ENCODE data around the gene DLG1.

DLG1 gene

DNA sequence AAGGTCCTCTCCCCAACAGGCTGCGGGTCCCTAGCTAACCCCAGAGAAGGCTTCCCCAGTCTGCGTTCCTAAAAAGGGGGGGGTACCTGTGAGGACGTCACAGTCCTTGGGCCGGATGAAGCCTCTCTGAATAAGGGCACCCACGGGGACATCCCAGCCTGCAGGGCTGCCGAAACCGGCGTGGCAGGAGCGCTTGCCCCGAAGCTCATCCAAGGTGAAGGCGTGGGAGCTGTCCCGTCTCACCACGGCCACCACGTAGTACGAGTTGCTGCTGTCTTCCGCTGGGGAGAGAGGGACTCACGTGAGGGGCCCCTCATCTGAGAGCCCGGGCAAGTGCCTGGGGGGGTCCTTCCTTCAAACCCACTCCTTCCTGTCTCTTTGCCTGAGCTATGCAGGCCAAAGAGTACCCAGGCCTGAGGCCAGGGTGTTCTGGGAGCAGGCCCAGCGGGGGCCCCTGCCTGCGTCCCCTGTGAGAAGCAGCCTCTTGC is 288.8 kb downstream of the DLG1 start:
- Histone ChIP-seq H2AFZ (ENCODE audit: low read length) (no peak overlapping the region), H3K27me3 (replicated peaks; ENCODE audit: insufficient read depth, low read length) (no peaks in the 10 kb centered on the region), H3K27ac (ENCODE audit: low read length) (no peak overlapping the region), H3K9ac (ENCODE audit: low read length) (no peak overlapping the region), H3K9me2 (replicated peaks; ENCODE audit: insufficient read depth, low read length) (no peaks in the 10 kb centered on the region), H4K20me1 (ENCODE audit: insufficient read depth, low read length) (no peaks in the 10 kb centered on the region), H3K4me1 (ENCODE audit: low read length) (peaks cover 5% of the 10 kb centered on the region), H3K9me3 (replicated peaks; ENCODE audit: insufficient read depth, low read length) (no peaks in the 10 kb centered on the region), H3K4me2 (ENCODE audit: low read depth, low read length) (no peak overlapping the region), H3K36me3 (replicated peaks; ENCODE audit: insufficient read depth, low read length) (no peaks in the 10 kb centered on the region), H3F3A (ENCODE audit: insufficient read depth, low read length) (peaks cover 6% of the 10 kb centered on the region), H3K79me2 (ENCODE audit: low read length) (no peaks in the 10 kb centered on the region; the same call in 1 of the 2 replicates), H3K4me3 (ENCODE audit: low read length) (no peak overlapping the region)
- TF ChIP-seq EZH2 (optimal IDR thresholded peaks at IDR 0.05; ENCODE audit: low read depth, low read length) (no peak), EZH2phosphoT487 (IDR thresholded peaks at IDR 0.05; ENCODE audit: low read length) (no peak)
- TF ChIP-seq, protein P1, sequence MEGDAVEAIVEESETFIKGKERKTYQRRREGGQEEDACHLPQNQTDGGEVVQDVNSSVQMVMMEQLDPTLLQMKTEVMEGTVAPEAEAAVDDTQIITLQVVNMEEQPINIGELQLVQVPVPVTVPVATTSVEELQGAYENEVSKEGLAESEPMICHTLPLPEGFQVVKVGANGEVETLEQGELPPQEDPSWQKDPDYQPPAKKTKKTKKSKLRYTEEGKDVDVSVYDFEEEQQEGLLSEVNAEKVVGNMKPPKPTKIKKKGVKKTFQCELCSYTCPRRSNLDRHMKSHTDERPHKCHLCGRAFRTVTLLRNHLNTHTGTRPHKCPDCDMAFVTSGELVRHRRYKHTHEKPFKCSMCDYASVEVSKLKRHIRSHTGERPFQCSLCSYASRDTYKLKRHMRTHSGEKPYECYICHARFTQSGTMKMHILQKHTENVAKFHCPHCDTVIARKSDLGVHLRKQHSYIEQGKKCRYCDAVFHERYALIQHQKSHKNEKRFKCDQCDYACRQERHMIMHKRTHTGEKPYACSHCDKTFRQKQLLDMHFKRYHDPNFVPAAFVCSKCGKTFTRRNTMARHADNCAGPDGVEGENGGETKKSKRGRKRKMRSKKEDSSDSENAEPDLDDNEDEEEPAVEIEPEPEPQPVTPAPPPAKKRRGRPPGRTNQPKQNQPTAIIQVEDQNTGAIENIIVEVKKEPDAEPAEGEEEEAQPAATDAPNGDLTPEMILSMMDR (IDR thresholded peaks at IDR 0.05; ENCODE audit: low read length) = no peak
- no peak for DNase-seq

DNA sequence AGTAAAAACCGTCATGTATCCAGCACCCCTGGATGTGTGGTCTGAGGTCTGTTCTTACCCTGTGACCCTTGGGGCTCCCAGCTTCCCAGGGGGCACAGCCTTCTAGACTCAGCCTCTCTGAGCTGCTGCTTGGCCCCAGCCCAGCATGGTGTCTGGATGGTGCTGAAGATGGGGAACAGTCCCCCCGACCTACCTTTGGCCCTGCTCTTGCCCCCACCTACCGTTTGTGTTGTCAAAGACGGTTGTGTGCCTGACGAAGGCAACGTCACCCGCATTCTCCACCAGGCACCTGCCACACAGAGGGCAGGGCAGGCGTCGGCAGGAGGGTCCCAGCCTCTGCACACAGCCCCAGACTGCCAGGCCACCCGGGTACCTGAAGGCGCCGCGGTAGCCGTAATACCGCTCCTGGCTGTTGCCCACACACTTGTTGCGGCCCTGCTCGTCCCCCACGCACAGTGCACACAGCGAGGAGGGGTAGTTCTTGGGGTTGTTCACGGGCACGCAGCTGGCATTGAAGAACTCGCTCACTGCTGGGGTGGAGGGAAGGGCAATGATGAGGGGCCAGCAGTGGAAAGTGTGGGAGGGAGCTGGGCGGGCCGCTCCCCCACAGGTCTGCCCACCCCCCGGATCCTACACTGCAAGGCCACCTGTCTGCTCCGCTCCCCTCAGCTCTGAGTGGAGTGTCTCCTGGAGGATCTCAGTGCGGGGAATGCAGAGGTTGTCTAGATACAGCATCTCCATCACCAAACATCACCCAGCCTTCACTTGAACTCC is 289.8 kb downstream of the DLG1 start:
- Histone ChIP-seq H3K36me3 (replicated peaks; ENCODE audit: insufficient read depth, low read length) (no peaks in the 10 kb centered on the region), H3K27me3 (replicated peaks; ENCODE audit: insufficient read depth, low read length) (no peaks in the 10 kb centered on the region), H3K79me2 (ENCODE audit: low read length) (no peaks in the 10 kb centered on the region; the same call in 1 of the 2 replicates), H3K4me2 (ENCODE audit: low read depth, low read length) (no peak overlapping the region), H3K9ac (ENCODE audit: low read length) (no peak overlapping the region), H3K4me3 (ENCODE audit: low read length) (no peak overlapping the region), H3K27ac (ENCODE audit: low read length) (no peak overlapping the region), H2AFZ (ENCODE audit: low read length) (no peak overlapping the region), H4K20me1 (ENCODE audit: insufficient read depth, low read length) (no peaks in the 10 kb centered on the region), H3K4me1 (ENCODE audit: low read length) (peaks cover 10% of the 10 kb centered on the region), H3K9me2 (replicated peaks; ENCODE audit: insufficient read depth, low read length) (no peaks in the 10 kb centered on the region), H3F3A (ENCODE audit: insufficient read depth, low read length) (peaks cover 12% of the 10 kb centered on the region), H3K9me3 (replicated peaks; ENCODE audit: insufficient read depth, low read length) (no peaks in the 10 kb centered on the region)
- no peak for DNase-seq
- TF ChIP-seq EZH2 (optimal IDR thresholded peaks at IDR 0.05; ENCODE audit: low read depth, low read length) = no peak
- TF ChIP-seq, protein P1 (IDR thresholded peaks at IDR 0.05; ENCODE audit: low read length) = no peak
- no peak for TF ChIP-seq EZH2phosphoT487 (IDR thresholded peaks at IDR 0.05; ENCODE audit: low read length)

DNA sequence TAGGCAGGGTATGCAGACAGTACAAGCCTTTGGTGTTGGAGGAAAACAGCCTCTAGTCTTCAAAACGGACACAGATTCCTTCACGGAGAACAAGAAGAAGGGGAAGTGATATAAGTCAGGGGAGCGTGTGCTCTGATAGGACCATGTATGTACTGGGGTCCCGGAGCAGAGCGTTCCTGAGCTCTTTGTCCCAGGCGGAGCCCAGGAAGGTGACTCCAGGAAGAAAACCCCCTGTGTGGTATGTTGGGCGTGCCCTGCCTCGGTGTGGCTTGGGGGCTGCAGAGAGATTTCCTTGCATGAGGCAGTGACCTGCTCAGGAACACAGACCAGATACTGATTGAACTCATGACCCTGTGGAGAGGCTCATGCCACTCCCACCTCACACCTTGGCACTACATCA is 290.5 kb downstream of the DLG1 start:
- peaks cover 15% of the 10 kb centered on the region for H3F3A ChIP-seq (ENCODE audit: insufficient read depth, low read length)
- H3K4me1 ChIP-seq (ENCODE audit: low read length) = peaks cover 10% of the 10 kb centered on the region
- no peak overlapping the region for H3K4me3 ChIP-seq (ENCODE audit: low read length)
- no peaks in the 10 kb centered on the region; the same call in 1 of the 2 replicates for H3K79me2 ChIP-seq (ENCODE audit: low read length)
- no peak overlapping the region for H3K9ac ChIP-seq (ENCODE audit: low read length)
- no peak for TF ChIP-seq EZH2 (optimal IDR thresholded peaks at IDR 0.05; ENCODE audit: low read depth, low read length)
- no peak for TF ChIP-seq EZH2phosphoT487 (IDR thresholded peaks at IDR 0.05; ENCODE audit: low read length)
- TF ChIP-seq, protein P1 (IDR thresholded peaks at IDR 0.05; ENCODE audit: low read length) = no peak
- no peaks in the 10 kb centered on the region for H4K20me1 ChIP-seq (ENCODE audit: insufficient read depth, low read length)
- H2AFZ ChIP-seq (ENCODE audit: low read length) = no peak overlapping the region
- no peaks in the 10 kb centered on the region for H3K9me2 ChIP-seq (replicated peaks; ENCODE audit: insufficient read depth, low read length)
- no peaks in the 10 kb centered on the region for H3K36me3 ChIP-seq (replicated peaks; ENCODE audit: insufficient read depth, low read length)
- no peak for DNase-seq
- no peaks in the 10 kb centered on the region for H3K9me3 ChIP-seq (replicated peaks; ENCODE audit: insufficient read depth, low read length)
- H3K27me3 ChIP-seq (replicated peaks; ENCODE audit: insufficient read depth, low read length) = no peaks in the 10 kb centered on the region
- no peak overlapping the region for H3K27ac ChIP-seq (ENCODE audit: low read length)
- no peak overlapping the region for H3K4me2 ChIP-seq (ENCODE audit: low read depth, low read length)

Data from MM.1S (cell line).